GM19395 (cell line): ENCODE results near the gene ARSD.
"Not testable (repeated sequence)": the region's sequence is repeated elsewhere in the genome, so short reads cannot be mapped to it uniquely, and the experiment has no call there.

ENCODE experiments used
- ATAC-seq: cut with Tn5 transposase; IDR thresholded peaks from one replicate; pipeline ENCODE4 v1.9.1; 2021; ENCODE audit warnings: mild to moderate bottlenecking, moderate library complexity; ENCODE audit not compliant: unreplicated experiment

The ARSD gene

DNA sequence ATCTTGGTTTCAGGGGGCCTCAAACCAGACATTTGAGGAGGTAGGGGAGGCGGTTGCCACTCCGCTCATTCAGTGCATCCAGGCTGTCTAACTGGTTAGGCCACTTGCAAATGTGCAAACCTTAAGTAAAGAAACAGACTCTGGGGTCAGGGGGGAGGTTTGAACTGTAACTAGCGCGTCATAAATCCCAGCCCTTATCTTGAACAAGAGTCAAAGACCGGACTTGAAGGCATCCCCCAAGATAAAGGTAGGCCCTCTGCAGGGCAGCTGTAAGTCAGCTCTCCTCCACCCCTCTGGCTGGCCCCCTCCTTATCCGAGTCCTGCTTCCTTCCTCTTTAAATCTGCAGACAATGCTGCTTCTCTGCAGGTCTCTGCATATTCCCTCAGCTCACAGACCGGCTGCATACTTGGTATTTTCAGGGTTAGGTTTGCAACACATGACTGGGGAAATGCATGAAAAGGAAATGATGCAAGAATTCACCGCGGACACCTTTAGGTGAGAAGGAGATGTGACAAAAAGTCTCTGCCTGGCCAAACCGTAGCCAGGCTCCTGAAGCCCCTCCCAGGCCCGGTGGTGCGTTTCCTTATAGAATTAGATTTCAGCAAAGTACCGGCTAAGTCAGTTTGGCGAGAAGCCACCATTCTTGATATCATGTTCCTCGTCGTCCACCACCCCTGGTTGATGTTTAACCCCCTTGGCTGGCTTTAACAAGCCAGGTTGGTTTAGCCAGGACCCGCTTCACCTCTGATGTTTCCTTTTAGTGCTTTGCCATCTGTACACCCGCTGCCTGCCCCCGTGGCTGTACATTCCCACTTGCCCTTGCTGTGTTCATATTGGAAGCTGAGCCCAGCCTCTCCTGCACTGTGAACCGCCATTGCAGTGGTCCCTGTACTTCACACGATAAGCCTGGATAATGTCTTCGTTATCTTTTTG, 31.2 kb downstream of the ARSD start:
- ATAC-seq = peak; percentile 62

DNA sequence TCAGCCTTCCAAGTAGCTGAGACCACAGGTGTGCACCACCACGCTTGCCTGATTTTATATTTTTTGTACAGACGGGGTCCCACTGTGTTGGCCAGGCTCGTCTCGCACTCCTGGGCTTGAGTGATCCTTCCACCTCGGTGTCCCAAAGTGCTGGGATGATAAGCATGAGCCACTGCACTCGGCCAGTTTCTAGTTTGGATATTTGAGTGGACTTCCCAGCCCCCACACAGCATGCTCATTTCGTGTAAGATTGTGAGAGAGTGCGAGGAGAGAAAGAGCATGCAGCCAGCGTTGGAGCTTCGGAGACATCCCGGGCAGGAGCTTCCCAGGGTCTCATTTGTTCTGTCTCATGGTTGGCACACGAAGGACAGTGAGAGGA, 31.8 kb downstream of the ARSD start:
- ATAC-seq = no peak

DNA sequence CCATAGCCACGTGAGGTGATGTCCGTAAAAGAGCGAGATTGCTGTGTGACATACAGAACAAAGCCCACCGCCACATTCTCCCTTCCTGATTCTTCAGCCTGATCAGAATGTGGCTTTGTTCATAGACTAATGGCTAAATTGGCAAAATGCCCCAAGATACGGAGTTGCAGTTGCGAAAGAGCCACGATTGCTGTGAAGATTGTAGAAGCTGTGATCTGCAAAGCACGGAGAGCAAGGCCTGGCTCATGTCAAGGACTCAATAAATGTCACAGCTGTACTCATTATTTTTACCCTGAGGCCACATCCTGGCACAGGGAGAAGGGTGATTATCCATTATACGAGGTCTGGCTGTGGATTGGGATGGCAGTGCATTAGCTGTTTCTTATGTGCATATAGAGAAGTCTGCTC, 34.2 kb downstream of the ARSD start:
- no peak for ATAC-seq

DNA sequence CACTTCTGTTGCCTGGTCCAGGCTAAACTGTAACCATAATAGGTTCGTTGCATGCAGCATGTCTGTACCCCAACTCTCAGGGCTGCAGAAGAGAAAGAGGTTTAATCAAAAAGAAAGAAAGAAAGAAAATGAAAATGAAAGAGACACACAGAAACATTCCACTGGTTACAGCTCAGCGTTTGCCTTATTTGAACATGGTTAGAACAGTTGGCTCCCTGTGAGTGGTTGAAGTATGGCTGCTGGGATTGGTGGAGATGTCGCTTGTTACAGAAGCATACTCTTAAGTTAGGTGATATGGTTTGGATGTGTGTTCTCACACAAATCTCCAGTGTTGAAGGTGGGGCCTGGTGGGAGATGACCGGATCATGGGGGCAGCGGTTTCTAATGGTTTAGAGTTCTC, 36.3 kb downstream of the ARSD start:
- no peak for ATAC-seq

DNA sequence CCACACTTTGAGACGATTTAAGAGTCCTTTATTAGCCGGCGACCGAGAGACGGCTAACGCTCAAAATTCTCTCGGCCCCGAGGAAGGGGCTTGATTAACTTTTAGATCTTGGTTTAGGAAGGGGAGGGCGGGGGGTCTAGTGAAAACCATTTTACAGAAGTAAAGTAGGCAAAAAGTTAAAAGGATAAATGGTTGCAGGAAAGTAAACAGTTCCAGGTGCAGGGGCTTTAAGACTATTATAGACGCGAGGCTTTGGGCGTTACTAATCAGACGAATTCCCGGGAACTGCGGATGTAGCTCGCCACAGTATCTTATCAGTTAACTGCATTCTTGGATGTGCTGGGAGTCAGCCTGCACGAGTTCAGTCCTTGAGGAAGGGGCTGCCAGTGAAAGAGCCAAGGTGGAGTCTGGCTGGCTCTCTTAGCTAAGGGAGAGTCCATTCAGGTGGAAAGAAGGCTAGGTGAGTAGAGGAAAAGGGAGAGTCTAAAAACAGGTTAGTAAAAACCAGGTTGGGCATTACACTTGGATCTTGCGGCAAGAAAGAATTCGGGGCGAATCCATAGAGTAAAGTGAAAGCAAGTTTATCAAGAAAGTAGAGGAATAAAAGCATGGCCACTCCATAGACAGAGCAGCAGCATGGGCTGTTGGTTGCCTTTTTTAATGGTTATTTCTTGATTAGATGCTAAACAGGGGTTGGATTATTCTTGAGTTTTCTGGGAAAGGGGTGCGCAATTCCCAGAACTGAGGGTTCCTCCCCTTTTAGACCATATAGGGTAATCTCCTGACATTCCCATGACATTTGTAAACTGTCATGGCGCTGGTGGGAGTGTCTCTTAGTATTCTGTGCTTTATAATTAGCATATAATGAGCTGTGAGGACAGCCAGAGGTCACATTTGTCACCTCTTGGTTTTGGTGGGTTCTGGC, 38.3 kb downstream of the ARSD start:
- not testable (repeated sequence) for ATAC-seq

DNA sequence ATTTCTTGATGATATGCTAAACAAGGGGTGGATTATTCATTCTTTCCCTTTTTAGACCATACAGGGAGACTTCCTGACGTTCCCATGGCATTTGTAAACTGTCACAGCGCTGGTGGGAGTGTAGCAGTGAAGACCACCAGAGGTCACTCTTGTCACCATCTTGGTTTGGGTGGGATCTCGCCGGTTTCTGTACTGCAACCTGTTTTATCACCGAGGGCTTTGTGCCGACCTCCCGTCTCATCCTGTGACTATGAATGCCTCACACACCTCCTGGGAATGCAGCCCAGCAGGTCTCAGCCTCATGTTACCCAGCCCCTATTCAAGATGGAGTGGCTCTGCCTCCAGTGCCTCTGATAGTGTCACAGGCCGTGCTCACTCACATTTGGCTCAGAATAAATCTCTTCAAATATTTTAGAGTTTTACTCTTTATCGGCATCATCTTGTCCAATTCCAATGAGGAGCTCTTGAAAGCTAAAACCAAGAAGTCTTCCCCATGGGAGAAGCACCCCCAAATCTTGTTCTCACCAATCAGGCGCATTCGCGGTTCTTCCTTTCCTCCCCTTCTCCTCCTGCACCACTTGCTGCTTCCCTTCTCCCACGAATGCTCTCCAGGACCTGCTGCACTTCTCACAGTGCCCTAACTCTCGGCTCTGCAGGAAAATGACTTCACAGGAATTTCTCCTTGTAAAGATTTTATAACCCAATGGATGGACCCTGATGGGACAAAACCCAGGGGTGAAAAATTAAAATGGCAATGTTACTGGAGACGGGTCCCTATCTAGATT, 39.2 kb downstream of the ARSD start:
- not testable (repeated sequence) for ATAC-seq

DNA sequence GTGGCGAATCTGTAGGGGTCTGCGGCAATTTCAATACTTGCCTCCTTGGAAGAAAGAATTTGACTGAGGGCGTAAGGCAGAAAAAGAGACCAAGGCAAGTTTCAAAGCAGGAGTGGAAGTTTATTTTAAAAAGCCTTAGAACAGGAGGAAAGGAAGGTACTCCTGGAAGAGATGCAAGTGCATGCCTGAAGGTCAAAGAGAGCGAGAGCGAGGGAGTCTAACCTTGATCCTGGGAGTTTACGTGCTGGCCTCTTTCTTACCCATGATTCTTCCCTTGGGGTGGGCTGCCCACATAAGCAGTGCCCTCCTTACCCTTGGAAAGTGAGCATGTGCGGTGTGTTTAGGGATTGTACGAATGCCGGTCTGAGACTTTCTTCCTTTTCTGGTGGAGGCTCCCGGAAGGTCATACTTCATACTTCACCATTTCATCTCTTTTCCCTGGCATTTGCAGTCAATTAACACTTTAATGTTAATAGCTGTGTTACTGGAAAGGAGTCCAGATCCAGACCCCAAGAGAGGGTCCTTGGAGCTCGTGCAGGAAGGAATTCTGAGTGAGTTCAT, 40.0 kb downstream of the ARSD start:
- ATAC-seq = no peak

DNA sequence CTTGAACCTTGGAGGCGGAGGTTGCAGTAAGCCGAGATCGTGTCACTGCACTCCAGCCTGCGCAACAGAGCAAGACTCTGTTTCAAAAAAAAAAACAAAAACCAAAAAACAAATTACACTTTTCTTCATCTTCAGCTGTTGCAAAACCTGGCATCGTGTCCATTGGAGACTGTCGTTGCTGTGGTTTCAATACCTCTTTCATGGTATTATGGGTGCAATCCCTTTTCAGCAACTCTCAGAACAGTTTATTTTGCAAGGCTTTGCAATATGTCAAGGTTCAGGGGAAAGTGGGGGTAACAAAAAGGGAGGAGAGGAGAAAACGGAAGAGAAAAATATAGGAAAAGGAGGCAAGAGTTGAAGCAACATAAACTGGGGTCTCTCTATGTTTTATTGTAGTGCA, 40.8 kb downstream of the ARSD start:
- no peak for ATAC-seq

DNA sequence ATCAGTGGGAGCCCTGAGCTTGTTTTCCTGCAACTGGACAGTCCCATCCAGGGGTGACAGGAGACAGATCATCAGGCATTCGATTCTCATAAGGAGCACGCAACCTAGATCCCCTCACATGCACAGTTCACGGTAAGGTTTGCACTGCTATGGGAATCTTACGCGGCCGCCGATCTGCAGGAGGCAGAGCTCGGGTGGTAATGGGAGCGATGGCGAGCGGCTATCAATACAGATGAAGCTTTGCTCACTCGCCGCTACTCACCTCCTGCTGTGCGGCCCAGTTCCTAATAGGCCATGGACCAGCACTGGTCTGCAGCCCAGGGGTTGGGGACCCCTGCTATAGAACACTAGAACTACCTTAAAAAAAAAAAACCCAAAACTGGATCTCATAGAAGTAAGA, 45.4 kb downstream of the ARSD start:
- no peak for ATAC-seq

DNA sequence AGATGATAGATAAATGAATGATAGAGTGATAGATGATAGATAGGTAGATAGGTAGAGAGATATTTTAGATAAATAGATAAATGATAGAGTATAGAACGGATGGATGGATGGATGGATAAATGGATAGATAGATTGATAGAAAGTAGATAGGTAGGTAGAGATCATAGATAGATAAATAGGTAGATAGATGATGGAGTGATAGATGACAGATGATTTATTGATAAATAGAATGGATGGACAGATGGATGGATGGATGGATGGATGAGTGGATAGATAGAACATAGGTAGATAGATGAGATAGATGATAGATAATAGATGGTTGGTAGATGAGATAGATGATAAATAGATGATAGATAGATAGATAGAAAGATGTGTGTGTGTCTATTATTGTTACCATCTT, 49.5 kb downstream of the ARSD start:
- no peak for ATAC-seq

DNA sequence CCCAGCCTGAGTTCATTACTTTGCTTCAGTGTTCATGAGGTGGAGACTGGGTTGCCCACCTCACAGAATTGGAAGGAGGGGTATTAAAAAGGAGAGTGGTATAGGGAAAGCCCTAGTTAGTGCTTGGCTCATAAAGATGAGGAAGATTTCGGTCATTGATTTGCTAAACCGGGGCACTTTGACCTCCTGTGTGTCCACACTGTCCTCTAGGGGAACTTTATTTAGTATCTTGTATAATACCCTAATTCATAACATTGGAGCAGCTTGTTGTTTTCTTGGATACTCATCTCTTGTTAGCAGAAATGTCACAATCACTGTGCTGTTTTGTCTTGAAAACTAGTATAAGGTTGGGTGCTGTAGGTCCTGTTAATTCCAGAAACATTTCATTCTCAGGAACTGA, 50.6 kb downstream of the ARSD start:
- ATAC-seq = no peak

DNA sequence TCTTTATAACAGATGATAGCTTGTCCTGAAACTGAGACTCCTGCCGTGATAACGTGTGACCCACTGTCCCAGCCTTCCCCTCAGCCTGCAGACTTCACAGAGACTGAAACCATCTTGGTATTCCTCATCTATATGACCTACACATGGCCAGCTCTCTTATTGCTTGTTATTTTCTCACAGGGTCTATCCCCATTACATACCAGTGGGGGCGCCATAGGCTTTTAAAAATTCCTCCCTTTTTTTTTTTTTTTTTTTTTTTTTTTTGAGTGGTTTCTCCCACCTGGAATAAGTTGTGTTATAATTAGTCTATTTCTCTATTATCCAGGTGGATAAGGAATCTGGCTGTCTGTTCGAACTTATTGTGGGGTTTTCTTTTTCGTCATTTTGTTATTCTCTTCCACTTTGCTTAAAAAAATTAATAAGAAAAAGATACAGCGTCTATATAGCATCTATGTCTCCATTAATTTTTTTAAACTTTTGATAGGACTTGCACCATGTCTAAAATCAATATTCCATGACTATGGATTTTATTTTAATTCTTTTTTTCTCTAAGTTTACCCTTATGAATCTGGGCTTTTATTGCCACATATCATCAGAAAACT, 53.2 kb downstream of the ARSD start:
- no peak for ATAC-seq

DNA sequence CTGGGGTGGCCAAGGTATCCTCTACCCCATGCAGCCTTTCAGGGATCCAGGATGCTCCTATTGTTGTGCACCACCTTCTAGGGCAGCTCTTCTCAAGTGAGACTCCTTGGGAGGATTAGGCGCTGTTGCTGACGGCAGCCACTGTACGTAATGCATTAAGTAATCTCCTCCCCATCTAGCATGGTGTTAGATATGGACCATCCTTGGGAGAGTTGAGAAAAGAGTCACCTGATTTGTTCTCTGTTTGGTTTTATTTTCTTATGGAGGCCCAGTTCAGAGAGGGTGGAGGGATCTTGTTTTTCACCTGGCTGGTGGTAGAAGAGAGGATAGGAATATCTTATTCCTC, 54.0 kb downstream of the ARSD start:
- ATAC-seq = no peak

DNA sequence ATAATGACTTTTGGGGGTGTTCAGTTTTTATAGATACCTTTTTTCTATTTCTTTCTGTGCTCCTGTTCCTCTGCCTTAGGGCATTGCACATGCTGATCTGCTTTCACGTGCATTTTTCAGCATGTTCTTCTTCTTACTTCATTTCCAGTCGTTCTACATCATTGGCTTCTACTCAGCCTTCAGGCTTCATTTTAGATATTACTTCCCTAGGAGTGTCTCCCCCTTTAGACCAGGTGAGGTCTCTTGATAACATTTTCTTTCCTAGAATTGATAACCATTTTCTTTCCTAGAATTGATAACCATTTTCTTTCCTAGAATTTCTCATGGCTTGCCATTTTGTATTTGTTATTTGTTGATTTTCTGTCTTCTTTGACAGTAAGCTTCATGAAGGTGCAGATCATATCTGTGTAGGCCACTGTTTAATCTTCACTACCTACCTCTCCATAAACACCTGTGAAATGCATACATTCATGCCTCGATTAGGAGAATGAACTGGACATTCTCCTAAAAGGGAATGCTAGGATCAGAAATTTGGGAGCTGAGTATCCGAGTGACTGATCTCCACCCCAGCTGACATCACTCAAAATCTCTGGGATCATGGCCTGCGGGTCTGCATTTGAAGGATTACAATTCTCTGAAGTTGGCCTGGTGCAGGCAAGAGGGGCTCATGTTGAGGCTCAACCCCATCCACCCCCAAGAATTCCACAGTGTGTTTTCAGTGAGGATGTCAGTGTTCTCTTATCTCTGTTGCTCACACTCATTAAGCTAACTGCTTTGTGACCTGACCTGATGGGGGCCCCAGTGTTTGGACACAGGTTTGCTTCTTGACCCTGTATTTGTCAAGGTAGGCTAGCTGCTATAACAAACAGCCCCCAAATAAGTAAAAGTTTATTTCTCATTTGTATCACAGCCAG, 54.7 kb downstream of the ARSD start:
- no peak for ATAC-seq

DNA sequence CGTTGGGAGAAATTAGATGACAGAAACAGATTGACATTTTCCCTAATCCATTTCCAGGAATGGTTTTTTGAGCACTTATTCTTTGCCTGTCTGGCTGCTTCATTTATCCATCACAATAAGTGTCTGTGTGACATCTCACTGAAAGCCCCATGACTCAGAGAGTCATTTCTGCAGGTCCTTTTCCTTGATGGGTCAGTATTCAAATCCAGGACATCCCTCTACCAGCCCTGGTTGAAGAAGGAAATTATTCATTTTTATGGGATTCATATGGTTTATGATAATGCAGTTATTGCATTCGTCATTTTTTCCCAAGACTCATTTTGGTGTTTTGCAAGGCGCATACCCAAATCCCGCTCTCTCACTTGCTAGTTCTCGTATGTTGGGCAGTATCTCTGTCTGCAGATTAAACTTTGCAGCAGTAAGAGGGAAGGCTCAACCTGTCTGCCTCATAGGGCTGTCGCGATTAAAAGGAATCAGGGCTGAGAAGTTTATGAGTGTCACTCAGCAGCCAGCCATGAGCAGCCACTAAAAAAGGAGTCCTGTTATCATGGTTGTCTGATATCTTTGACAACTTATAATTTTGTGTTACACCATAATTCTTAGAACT, 56.4 kb downstream of the ARSD start:
- ATAC-seq = no peak

DNA sequence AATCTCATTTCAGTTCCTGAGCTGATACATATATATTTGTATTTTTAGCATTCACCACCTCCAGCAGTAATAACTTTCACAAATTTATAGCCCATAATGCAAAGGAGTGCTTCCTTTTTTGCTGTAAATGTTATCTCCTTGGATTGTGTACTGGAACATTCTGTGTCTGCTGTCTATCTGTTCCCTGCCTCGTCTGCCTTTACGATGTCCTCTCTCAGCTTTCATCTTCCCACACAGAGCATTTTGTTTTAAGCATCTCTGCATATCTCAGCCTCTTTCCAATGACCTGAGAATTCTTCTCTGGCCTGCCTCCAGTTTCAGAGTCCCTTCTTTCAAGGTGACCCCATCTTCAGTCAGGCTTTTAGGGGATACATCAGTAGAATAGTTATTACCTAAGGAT, 57.3 kb downstream of the ARSD start:
- no peak for ATAC-seq

DNA sequence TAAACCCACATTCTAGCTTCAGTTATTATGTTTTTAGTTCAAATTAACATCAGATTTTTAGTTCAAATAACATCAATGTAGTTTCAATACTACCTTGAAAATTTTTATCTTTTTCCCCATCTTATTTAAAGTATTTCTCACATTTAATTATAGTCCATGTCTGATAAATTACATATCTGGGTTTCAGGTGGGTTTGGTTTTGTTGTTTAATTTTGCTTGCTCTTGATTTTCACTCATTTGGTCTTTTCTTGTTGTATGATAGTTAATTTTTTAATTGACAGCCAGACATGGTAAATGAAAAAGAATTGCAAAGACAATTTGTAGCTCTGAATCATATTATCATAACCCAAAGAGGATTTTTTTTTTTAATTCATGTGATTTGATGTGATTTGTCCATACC, 58.5 kb downstream of the ARSD start:
- no peak for ATAC-seq

DNA sequence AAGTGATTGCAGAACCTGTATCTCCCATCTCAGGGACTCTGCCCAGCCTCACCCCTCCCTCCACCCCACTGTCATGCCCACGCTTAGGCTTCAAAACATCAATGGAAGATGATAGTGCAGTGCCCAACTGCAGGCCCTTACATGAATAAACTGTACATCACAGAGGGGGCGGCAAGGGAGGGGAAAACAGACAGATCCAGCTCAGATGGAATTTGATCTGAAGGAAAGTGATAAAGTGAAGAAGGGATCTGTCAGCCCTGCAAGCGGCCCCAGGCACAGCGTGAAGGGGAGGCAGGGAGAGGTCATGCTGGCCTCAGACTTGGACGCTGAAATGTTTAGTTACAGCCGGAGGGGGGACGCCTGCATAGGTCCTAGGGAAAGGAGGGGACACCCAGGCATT, 61.9 kb downstream of the ARSD start:
- no peak for ATAC-seq

DNA sequence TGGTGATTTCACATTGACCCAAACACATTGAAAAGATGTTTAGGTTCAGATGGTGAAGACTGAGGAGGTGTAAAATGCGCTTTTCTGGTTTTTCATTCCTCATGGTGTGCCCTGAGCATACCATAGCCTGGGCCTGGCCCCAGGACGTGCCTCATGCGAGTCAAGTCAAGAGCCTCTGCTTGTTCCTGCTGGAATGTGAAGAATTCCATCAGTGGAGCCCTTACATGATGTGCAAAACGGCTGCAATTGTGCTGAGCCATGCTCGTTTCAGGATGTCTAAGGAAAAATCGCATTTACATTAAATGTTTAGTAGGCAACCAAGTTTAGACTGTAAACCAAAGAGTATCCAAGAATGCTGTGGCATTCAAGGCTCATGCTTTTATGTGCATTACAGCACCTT, 65.5 kb downstream of the ARSD start:
- ATAC-seq = no peak
